GM18505 (cell line): ENCODE data around the gene EDAR.

Source experiments
- ATAC-seq: cut with Tn5 transposase; IDR thresholded peaks from one replicate; pipeline ENCODE4 v1.9.1; 2021; ENCODE audit not compliant: unreplicated experiment
- POLR2A ChIP-seq: IDR thresholded peaks from 4 replicates; pipeline ENCODE4 v1.6.1; 2011; ENCODE audit warnings: borderline replicate concordance; ENCODE audit not compliant: insufficient read depth, insufficient read length; ENCODE audit errors: extremely low read depth

The EDAR gene

GRCh38 chr2:108926561-108927380 lies 62.2 kb downstream of the EDAR start:
- ATAC-seq: no peak
- TF ChIP-seq POLR2A: no peak

- no peak for ATAC-seq
- no peak for TF ChIP-seq POLR2A
These were observed 63.3 kb downstream of the EDAR start for GRCh38 chr2:108925735-108926134.

- no peak for TF ChIP-seq POLR2A
- no peak for ATAC-seq
These were observed 63.7 kb downstream of the EDAR start for GRCh38 chr2:108925286-108925685.

- no peak for TF ChIP-seq POLR2A
- ATAC-seq: no peak
These were observed 64.3 kb downstream of the EDAR start for GRCh38 chr2:108924580-108925251.

- ATAC-seq: no peak
- no peak for TF ChIP-seq POLR2A
These were observed 65.1 kb downstream of the EDAR start for GRCh38 chr2:108923736-108924579.

- TF ChIP-seq POLR2A: no peak
- no peak for ATAC-seq
These were observed 65.9 kb downstream of the EDAR start for GRCh38 chr2:108923019-108923700.

GRCh38 chr2:108922141-108922915 lies 66.7 kb downstream of the EDAR start:
- no peak for ATAC-seq
- TF ChIP-seq POLR2A: no peak

GRCh38 chr2:108921096-108922030 lies 67.7 kb downstream of the EDAR start:
- TF ChIP-seq POLR2A: no peak
- no peak for ATAC-seq

GRCh38 chr2:108920686-108921085 lies 68.3 kb downstream of the EDAR start:
- TF ChIP-seq POLR2A: no peak
- ATAC-seq: no peak

GRCh38 chr2:108919571-108920373 lies 69.2 kb downstream of the EDAR start:
- no peak for ATAC-seq
- TF ChIP-seq POLR2A: no peak
